H1 (cell line): ENCODE measurements around the gene IFI27L1. TPM values are rescaled to one million over a fixed set of nuclear protein-coding genes. Genes with fewer than 3 reads are reported as not detected.

ENCODE experiments used
- CTCF ChIA-PET: fragments of 300-600 bp; sonication (Branson Sonifier 250); formaldehyde crosslinking; loops from one replicate; lab custom pipeline; 2021; ENCODE audit not compliant: partially characterized antibody; lab: Charles Lee
- POLR2A ChIA-PET: fragments of 300-600 bp; sonication (Branson Sonifier 250); formaldehyde crosslinking; loops from one replicate; lab custom pipeline; 2021; ENCODE audit warnings: inconsistent platforms; ENCODE audit not compliant: partially characterized antibody; lab: Charles Lee
- DNase-seq, 2 experiments: peaks; one replicate each; pipeline versions ENCODE4 v3.0.0 to v3.0.0-alpha.2; 2010 to 2022; ENCODE audit warnings: low spot score in 2 of 2, low read depth in 1 of 2, mixed read lengths in 1 of 2
- FAIRE-seq: peaks from 2 replicates; lab custom pipeline; 2011; peaks lifted over from hg19 to GRCh38; lab: Jason Lieb, UNC
- H2AFZ ChIP-seq: 2 replicates; pipeline ENCODE4 v1.8.1; 2012; ENCODE audit warnings: low read length, inconsistent platforms
- H2AK5ac ChIP-seq: 2 replicates; pipeline ENCODE4 v1.6.1; 2013; ENCODE audit warnings: low read depth, low read length
- H2BK120ac ChIP-seq: replicated peaks from 2 replicates; pipeline ENCODE3; 2013; ENCODE audit warnings: low read depth, low read length, inconsistent platforms
- H2BK12ac ChIP-seq: 2 replicates; pipeline ENCODE4 v1.6.1; 2013; ENCODE audit warnings: low read depth, low read length
- H2BK15ac ChIP-seq: 2 replicates; pipeline ENCODE4 v1.6.1; 2013; ENCODE audit warnings: low read length
- H2BK20ac ChIP-seq: 2 replicates; pipeline ENCODE4 v1.6.1; 2013; ENCODE audit warnings: low read length
- H2BK5ac ChIP-seq: 2 replicates; pipeline ENCODE4 v1.6.1; 2013; ENCODE audit warnings: low read depth, low read length
- H3K14ac ChIP-seq: 2 replicates; pipeline ENCODE4 v1.6.1; 2013; ENCODE audit warnings: inconsistent platforms; ENCODE audit not compliant: insufficient read length
- H3K18ac ChIP-seq: 2 replicates; pipeline ENCODE4 v1.6.1; 2013; ENCODE audit warnings: low read length; ENCODE audit errors: extremely low read depth
- H3K23ac ChIP-seq: 2 replicates; pipeline ENCODE4 v1.6.1; 2013; ENCODE audit warnings: inconsistent platforms; ENCODE audit not compliant: insufficient read length
- H3K23me2 ChIP-seq: 2 replicates; pipeline ENCODE4 v1.6.1; 2013; ENCODE audit warnings: low read depth, low read length
- H3K27ac ChIP-seq: 2 replicates; pipeline ENCODE4 v1.6.1; 2011; ENCODE audit warnings: low read depth, low read length, inconsistent platforms
- H3K27me3 ChIP-seq, 4 experiments: replicated peaks in 1 of 4; 1 replicate in 1 of 4; 2 replicates in 3 of 4; pipeline versions ENCODE4 v1.6.1 to v1.8.1; 2011 to 2013; ENCODE audit warnings: low read length in 3 of 4, mild to moderate bottlenecking in 3 of 4, inconsistent platforms in 2 of 4, mixed read lengths in 2 of 4, moderate library complexity in 1 of 4; ENCODE audit not compliant: control insufficient read depth in 3 of 4, insufficient read depth in 3 of 4; ENCODE audit errors: extremely low read depth in 1 of 4
- H3K36me3 ChIP-seq, 4 experiments: 2 replicates each; pipeline versions ENCODE4 v1.6.1 to v1.8.1; 2011 to 2013; ENCODE audit warnings: mild to moderate bottlenecking in 4 of 4, low read length in 3 of 4, moderate library complexity in 2 of 4, control low read depth in 1 of 4, inconsistent platforms in 1 of 4; ENCODE audit not compliant: insufficient read depth in 4 of 4, control insufficient read depth in 2 of 4
- H3K4ac ChIP-seq: replicated peaks from 2 replicates; pipeline ENCODE3; 2013; ENCODE audit warnings: low read length, low read depth, mixed read lengths, inconsistent platforms; ENCODE audit not compliant: insufficient read length
- H3K4me1 ChIP-seq, 4 experiments: replicated peaks in 1 of 4; 1 replicate in 1 of 4; 2 replicates in 3 of 4; pipeline versions ENCODE4 v1.6.1 to v1.8.1; 2011 to 2013; ENCODE audit warnings: low read length in 3 of 4, inconsistent platforms in 2 of 4, mixed read lengths in 1 of 4; ENCODE audit not compliant: insufficient read depth in 4 of 4, control insufficient read depth in 3 of 4
- H3K4me2 ChIP-seq, 2 experiments: 2 replicates each; pipeline versions ENCODE4 v1.6.1 to v1.8.1; 2011 to 2013; ENCODE audit warnings: low read depth in 2 of 2, low read length in 2 of 2, control low read depth in 1 of 2, inconsistent platforms in 1 of 2, mild to moderate bottlenecking in 1 of 2; ENCODE audit not compliant: insufficient read depth in 1 of 2
- H3K4me3 ChIP-seq, 4 experiments: fragments of 200-600, 300-600 bp in 1 of 4; sonication (generic), shearing (Covaris generic), sonication (Bioruptor Twin) in 1 of 4; 2 replicates each; pipeline versions ENCODE4 v1.5.1 to v1.8.1; 2011 to 2016; ENCODE audit warnings: low read length in 4 of 4, low read depth in 3 of 4, control low read depth in 2 of 4, inconsistent platforms in 2 of 4, mild to moderate bottlenecking in 2 of 4, mixed read lengths in 1 of 4, moderate library complexity in 1 of 4; ENCODE audit not compliant: insufficient read depth in 2 of 4; ENCODE audit errors: extremely low read depth in 1 of 4
- H3K56ac ChIP-seq: replicated peaks from 2 replicates; pipeline ENCODE3; 2013; ENCODE audit warnings: low read depth, mild to moderate bottlenecking, mixed read lengths, low read length, inconsistent platforms; ENCODE audit not compliant: insufficient read length
- H3K79me1 ChIP-seq: 2 replicates; pipeline ENCODE4 v1.6.1; 2013; ENCODE audit warnings: low read depth, low read length, control low read depth
- H3K79me2 ChIP-seq, 2 experiments: 2 replicates each; pipeline versions ENCODE4 v1.6.1 to v1.8.1; 2012 to 2013; ENCODE audit warnings: low read length in 2 of 2, mild to moderate bottlenecking in 2 of 2, inconsistent platforms in 1 of 2; ENCODE audit not compliant: insufficient read depth in 2 of 2, control insufficient read depth in 1 of 2
- H3K9ac ChIP-seq, 4 experiments: replicated peaks in 1 of 4; 1 replicate in 1 of 4; 2 replicates in 3 of 4; pipeline versions ENCODE4 v1.6.1 to v1.8.1; 2011 to 2013; ENCODE audit warnings: low read depth in 3 of 4, low read length in 3 of 4, control low read depth in 2 of 4, mild to moderate bottlenecking in 2 of 4, moderate library complexity in 2 of 4, inconsistent platforms in 1 of 4; ENCODE audit errors: extremely low read depth in 1 of 4
- H3K9me3 ChIP-seq, 2 experiments: 2 replicates each; pipeline versions ENCODE4 v1.6.1 to v1.8.1; 2012 to 2013; ENCODE audit warnings: mild to moderate bottlenecking in 2 of 2, moderate library complexity in 2 of 2, control low read depth in 1 of 2, inconsistent platforms in 1 of 2, low read depth in 1 of 2, low read length in 1 of 2, mixed read lengths in 1 of 2; ENCODE audit not compliant: insufficient read depth in 2 of 2
- H4K20me1 ChIP-seq, 2 experiments: replicated peaks in 1 of 2; 2 replicates each; pipeline versions ENCODE3 to v1.8.1; 2011 to 2013; ENCODE audit warnings: inconsistent platforms in 2 of 2, low read length in 2 of 2, mild to moderate bottlenecking in 1 of 2; ENCODE audit not compliant: insufficient read depth in 2 of 2, control insufficient read depth in 1 of 2
- H4K5ac ChIP-seq: 2 replicates; pipeline ENCODE4 v1.6.1; 2013; ENCODE audit warnings: low read length, low read depth, mixed read lengths, inconsistent platforms; ENCODE audit not compliant: insufficient read length
- H4K8ac ChIP-seq: 2 replicates; pipeline ENCODE4 v1.8.0; 2013; ENCODE audit warnings: mild to moderate bottlenecking, moderate library complexity, low read length, inconsistent platforms; ENCODE audit not compliant: insufficient read depth; ENCODE audit errors: extremely low read depth
- H4K91ac ChIP-seq: replicated peaks from 2 replicates; pipeline ENCODE3; 2013; ENCODE audit warnings: low read length, mixed read lengths, inconsistent platforms; ENCODE audit not compliant: insufficient read length
- BCL11A ChIP-seq, 2 experiments: IDR thresholded peaks; one replicate each; pipeline ENCODE4 v1.6.1; 2011; ENCODE audit warnings: low read depth in 2 of 2, low read length in 2 of 2, mild to moderate bottlenecking in 2 of 2
- FOSL1 ChIP-seq: IDR thresholded peaks from 2 replicates; pipeline ENCODE4 v1.6.1; 2011; ENCODE audit warnings: mild to moderate bottlenecking, low read depth, low read length, moderate library complexity; ENCODE audit not compliant: insufficient read depth
- GABPA ChIP-seq: IDR thresholded peaks from 2 replicates; pipeline ENCODE4 v1.6.1; 2011; ENCODE audit warnings: mild to moderate bottlenecking, low read length, moderate library complexity, borderline replicate concordance; ENCODE audit not compliant: insufficient read depth
- HDAC6 ChIP-seq: IDR thresholded peaks from one replicate; pipeline ENCODE4 v1.7.1; 2012; ENCODE audit warnings: low read depth, mild to moderate bottlenecking, inconsistent platforms, low read length, moderate library complexity
- JUN ChIP-seq: IDR thresholded peaks from 2 replicates; pipeline ENCODE4 v1.6.1; 2011; ENCODE audit warnings: low read depth, mild to moderate bottlenecking, improper control_type of control experiment, low read length
- JUND ChIP-seq: IDR thresholded peaks from 2 replicates; pipeline ENCODE4 v1.6.1; 2011; ENCODE audit warnings: mild to moderate bottlenecking, improper control_type of control experiment, low read length
- KDM1A ChIP-seq: fragments of 200-600, 300-600 bp; sonication (generic); IDR thresholded peaks from 2 replicates; pipeline ENCODE4 v1.7.1; 2016; ENCODE audit warnings: mild to moderate bottlenecking, low read length, borderline replicate concordance
- NRF1 ChIP-seq: IDR thresholded peaks from 2 replicates; pipeline ENCODE4 v1.6.1; 2011; ENCODE audit warnings: mild to moderate bottlenecking, low read depth, low read length, improper control_type of control experiment
- POLR2A ChIP-seq, 2 experiments: IDR thresholded peaks; 1 replicate in 1 of 2; 2 replicates in 1 of 2; pipeline ENCODE4 v1.6.1; 2011; ENCODE audit warnings: low read depth in 2 of 2, low read length in 2 of 2, mild to moderate bottlenecking in 2 of 2; ENCODE audit errors: control extremely low read depth in 1 of 2
- POLR2AphosphoS5 ChIP-seq: IDR thresholded peaks from 2 replicates; pipeline ENCODE4 v1.6.1; 2011; ENCODE audit warnings: low read depth, low read length
- SIRT6 ChIP-seq: IDR thresholded peaks from one replicate; pipeline ENCODE4 v1.7.1; 2012; ENCODE audit warnings: low read length, inconsistent platforms
- SRF ChIP-seq: IDR thresholded peaks from 2 replicates; pipeline ENCODE4 v1.6.1; 2011; ENCODE audit warnings: mild to moderate bottlenecking, low read depth, low read length, moderate library complexity
- TBP ChIP-seq: IDR thresholded peaks from 2 replicates; pipeline ENCODE4 v1.6.1; 2011; ENCODE audit warnings: low read depth, low read length, improper control_type of control experiment
- WGBS, 2 experiments: shearing (Covaris generic) in 1 of 2; methylation state at CpG; one replicate each; pipeline versions ENCODE4 v1.1.6 to v1.1.7; 2013 to 2015; ENCODE audit warnings: low lambda C conversion rate in 2 of 2, mixed read lengths in 2 of 2, inconsistent platforms in 1 of 2, low coverage in 1 of 2, missing lambda C conversion rate in 1 of 2; ENCODE audit not compliant: insufficient replicate concordance in 2 of 2, insufficient coverage in 1 of 2, insufficient read length in 1 of 2; ENCODE audit errors: extremely low coverage in 1 of 2, missing lambda C conversion rate in 1 of 2; 5-methylcytosine and 5-hydroxymethylcytosine counted together
- polyA plus RNA-seq, 7 experiments: library from polyadenylated mRNA; depleted of rRNA in 3 of 7; stranded (reverse) in 5 of 7; unstranded in 2 of 7; fragments of >200 nt in 5 of 7; fragments of 200-250 nt in 2 of 7; gene quantifications; 1 replicate in 5 of 7; 2 replicates in 1 of 7; 4 replicates in 1 of 7; pipeline versions ENCODE4 v1.2.1 to v1.2.3, GENCODE V29; 2011 to 2013; ENCODE audit warnings: missing spikeins in 2 of 7, mixed read lengths in 2 of 7
- total RNA-seq: library from RNA; stranded (reverse); fragmentation: NEBNext Ultra II Directional; extraction: Animal tissue kit (Norgen Biotek cat#: 25700); gene quantifications from 2 replicates; pipeline ENCODE4 v1.2.1, GENCODE V29; 2021
- TF ChIP-seq, protein P1 (sequence below), 3 experiments: IDR thresholded peaks; 1 replicate in 2 of 3; 2 replicates in 1 of 3; pipeline versions ENCODE4 v1.5.1 to v1.6.1; 2011; ENCODE audit warnings: low read length in 3 of 3, mild to moderate bottlenecking in 3 of 3, inconsistent platforms in 2 of 3, low read depth in 1 of 3, moderate library complexity in 1 of 3; ENCODE audit not compliant: insufficient read depth in 1 of 3; ENCODE audit errors: control extremely low read depth in 1 of 3

The IFI27L1 gene
- total and polyA plus RNA-seq, 2 of the 8 experiments (the other 6 are each of a cell fraction or from before 2014, with no cell fraction given) = 21.2 to 30.5 TPM

DNA sequence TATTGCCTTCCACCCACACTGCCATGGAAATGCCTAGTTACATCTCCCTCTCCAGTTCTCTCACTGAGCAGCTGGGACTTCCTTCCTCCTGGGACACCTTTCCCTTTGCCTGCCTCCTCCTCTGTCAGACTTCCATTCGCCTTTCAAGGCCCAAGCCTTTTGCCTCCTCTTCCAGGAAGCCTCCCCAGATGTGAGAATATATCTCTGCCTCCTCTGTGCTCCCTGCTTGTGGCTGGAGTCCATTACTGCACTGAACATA lies 45.2 kb downstream of the IFI27L1 start:
- Histone ChIP-seq H4K91ac (no peak overlapping the region), H3K14ac (no peak overlapping the region), H3K79me1 (no peaks in the 10 kb centered on the region), H3K27me3 (peaks cover 0 to 2% (median 0%) of the 10 kb centered on the region in 4 experiments; a peak in 2 of 7 replicates), H4K8ac (no peak overlapping the region), H2BK20ac (no peak overlapping the region), H3K18ac (no peak overlapping the region), H2AFZ (no peak overlapping the region), H3K9me3 (no peaks in the 10 kb centered on the region), H3K23me2 (peaks cover 9% of the 10 kb centered on the region; the same call in 1 of the 2 replicates), H4K5ac (no peak overlapping the region), H3K23ac (no peak overlapping the region), H3K4me2 (no peak overlapping the region), H2BK15ac (no peak overlapping the region), H2AK5ac (no peak overlapping the region), H3K27ac (no peak overlapping the region), H4K20me1 (no peaks in the 10 kb centered on the region), H3K4me1 (peaks cover 0 to 4% (median 2%) of the 10 kb centered on the region in 4 experiments; a peak in 3 of 7 replicates), H3K79me2 (no peaks in the 10 kb centered on the region), H3K36me3 (no peaks in the 10 kb centered on the region), H3K4ac (no peak overlapping the region), H3K56ac (no peak overlapping the region), H2BK12ac (0 out of 2 replicates have a peak overlapping the region, but pooled peaks have one; percentile 9), H3K9ac (no peak overlapping the region), H2BK5ac (no peak overlapping the region), H3K4me3 (no peak overlapping the region), H2BK120ac (no peak overlapping the region)
- ChIA-PET POLR2A (no interaction called here), CTCF (no interaction called here)
- WGBS, 2 experiments = 74% methylated on average over 1 of the region's 1 CpG; no CpG with 5 or more reads in 1 of the 2 experiments
- peak in 1 of 2 experiments; percentile 31 for DNase-seq
- FAIRE-seq = no peak
- no peak for TF ChIP-seq JUND
- no peak for TF ChIP-seq KDM1A
- no peak for TF ChIP-seq POLR2A (IDR thresholded peaks at IDR 0.05; ENCODE audit: control extremely low read depth in 1 of 2, low read depth in 2 of 2, low read length in 2 of 2)
- no peak for TF ChIP-seq HDAC6
- no peak for TF ChIP-seq BCL11A (IDR thresholded peaks at IDR 0.05; ENCODE audit: low read depth in 2 of 2, low read length in 2 of 2)
- TF ChIP-seq SIRT6 = no peak
- no peak for TF ChIP-seq NRF1
- no peak for TF ChIP-seq TBP
- no peak for TF ChIP-seq FOSL1
- TF ChIP-seq GABPA = no peak
- TF ChIP-seq POLR2AphosphoS5 = no peak
- TF ChIP-seq SRF = no peak
- no peak for TF ChIP-seq JUN
- TF ChIP-seq, protein P1, sequence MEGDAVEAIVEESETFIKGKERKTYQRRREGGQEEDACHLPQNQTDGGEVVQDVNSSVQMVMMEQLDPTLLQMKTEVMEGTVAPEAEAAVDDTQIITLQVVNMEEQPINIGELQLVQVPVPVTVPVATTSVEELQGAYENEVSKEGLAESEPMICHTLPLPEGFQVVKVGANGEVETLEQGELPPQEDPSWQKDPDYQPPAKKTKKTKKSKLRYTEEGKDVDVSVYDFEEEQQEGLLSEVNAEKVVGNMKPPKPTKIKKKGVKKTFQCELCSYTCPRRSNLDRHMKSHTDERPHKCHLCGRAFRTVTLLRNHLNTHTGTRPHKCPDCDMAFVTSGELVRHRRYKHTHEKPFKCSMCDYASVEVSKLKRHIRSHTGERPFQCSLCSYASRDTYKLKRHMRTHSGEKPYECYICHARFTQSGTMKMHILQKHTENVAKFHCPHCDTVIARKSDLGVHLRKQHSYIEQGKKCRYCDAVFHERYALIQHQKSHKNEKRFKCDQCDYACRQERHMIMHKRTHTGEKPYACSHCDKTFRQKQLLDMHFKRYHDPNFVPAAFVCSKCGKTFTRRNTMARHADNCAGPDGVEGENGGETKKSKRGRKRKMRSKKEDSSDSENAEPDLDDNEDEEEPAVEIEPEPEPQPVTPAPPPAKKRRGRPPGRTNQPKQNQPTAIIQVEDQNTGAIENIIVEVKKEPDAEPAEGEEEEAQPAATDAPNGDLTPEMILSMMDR (IDR thresholded peaks at IDR 0.05; ENCODE audit: control extremely low read depth in 1 of 3, insufficient read depth in 1 of 3, low read depth in 1 of 3, low read length in 3 of 3) = no peak
